Adrenal gland (tissue), 12 donors: ENCODE data around the gene ERC2. TPM values are rescaled to one million over a fixed set of nuclear protein-coding genes. Genes with fewer than 3 reads are reported as not detected.

ENCODE experiments used
- DNase-seq, 7 donors: peaks; one replicate each; pipeline ENCODE4 v3.0.0-alpha.2; 2019 to 2020
- H3K27ac ChIP-seq, 5 donors: fragments of 200-600 bp; sonication (generic) in 4 of 5; 1 replicate in 3 of 5; 2 replicates in 2 of 5; pipeline versions ENCODE4 v1.5.1 to v1.8.0; 2016 to 2020; ENCODE audit warnings: mild to moderate bottlenecking in 1 of 5
- H3K27me3 ChIP-seq: fragments of 200-600 bp; 2 replicates; pipeline ENCODE4 v1.8.0; 2021
- H3K36me3 ChIP-seq, 2 donors: fragments of 200-600 bp; replicated peaks in 1 of 2; 1 replicate in 1 of 2; 2 replicates in 1 of 2; pipeline versions ENCODE4 v1.5.1 to v1.8.0; 2018 to 2022
- H3K4me1 ChIP-seq, 2 donors: fragments of 200-600 bp; replicated peaks in 1 of 2; 1 replicate in 1 of 2; 2 replicates in 1 of 2; pipeline versions ENCODE4 v1.5.1 to v1.8.0; 2018 to 2021
- H3K4me3 ChIP-seq, 4 donors: fragments of 200-600 bp; sonication (generic) in 3 of 4; one replicate each; pipeline ENCODE4 v1.5.1; 2016 to 2018
- H3K9me3 ChIP-seq, 3 donors: fragments of 200-600 bp; sonication (generic) in 1 of 3; replicated peaks in 1 of 3; 1 replicate in 2 of 3; 2 replicates in 1 of 3; pipeline versions ENCODE4 v1.5.1 to v1.8.0; 2016 to 2021
- CTCF ChIP-seq, 6 experiments: fragments of 450-650 bp in 4 of 6; fragments of 200-600 bp in 2 of 6; sonication (generic) in 1 of 6; IDR thresholded peaks; 1 replicate in 5 of 6; 2 replicates in 1 of 6; pipeline versions ENCODE4 v1.5.1 to v1.8.0; 2016 to 2021; ENCODE audit warnings: antibody characterized with exemption in 6 of 6, mild to moderate bottlenecking in 2 of 6, moderate library complexity in 1 of 6
- POLR2A ChIP-seq, 2 donors: fragments of 450-650 bp; IDR thresholded peaks; one replicate each; pipeline ENCODE4 v1.6.1; 2017; ENCODE audit warnings: antibody characterized with exemption in 2 of 2, mild to moderate bottlenecking in 2 of 2, moderate library complexity in 1 of 2
- WGBS, 4 donors: extraction: QIAGEN DNeasy Blood & Tissue Kit in 2 of 4; methylation state at CpG; one replicate each; pipeline versions ENCODE4 v1.1.5 to v1.1.7; 2013 to 2017; 5-methylcytosine and 5-hydroxymethylcytosine counted together
- intact Hi-C, 2 donors: fragments of 100-400 bp; cut with DNase I; formaldehyde crosslinking; loops; one replicate each; pipeline versions ENCODE4 v1.14.1 to v1.15.0; 2022 to 2023
- polyA plus RNA-seq, 3 donors: library from polyadenylated mRNA; stranded (reverse); fragments of 200-250 nt in 2 of 3; fragments of 350-450 nt in 1 of 3; fragmentation: Illumina TruSeq in 1 of 3; extraction: RNeasy Lipid Tissue Mini Kit (QIAGEN cat#74804) in 1 of 3; gene quantifications; one replicate each; pipeline ENCODE4 v1.2.3, GENCODE V29; 2013 to 2014
- total RNA-seq, 9 donors: library from RNA; depleted of rRNA in 4 of 9; stranded (reverse); fragments of >200 nt in 4 of 9; fragments of 120-200 nt in 1 of 9; fragmentation: NEBNext Ultra II Directional in 1 of 9; extraction: Animal tissue kit (Norgen Biotek cat#: 25700) in 1 of 9; gene quantifications; one replicate each; pipeline versions ENCODE4 v1.1.0 to v1.2.4, GENCODE V29; 2013 to 2023
- donor health status: healthy with polysubstance abuse.
- donor health status: Bipolar disorder and iron deficiency.
- donor health status: DM: yes; HTN: yes; CAD: no.
- donor health status: DM: no; HTN: no; CAD: no.
- donor health status: DM: no; HTN: no; CAD: no.
- donor health status: DM: yes; HTN: yes; CAD: no.

Gene ERC2
- total and polyA plus RNA-seq, 12 donors, result 0.47 to 5.8 (median 1.5) TPM

- intact Hi-C loops, result no loop called here
- WGBS, 4 donors, result 90 to 95% (median 92%) methylated on average over 2 of the region's 2 CpGs
- Histone ChIP-seq H3K36me3 (no peaks in the 10 kb centered on the region), H3K27me3 (no peaks in the 10 kb centered on the region), H3K4me3 (no peak overlapping the region), H3K27ac (no peak overlapping the region), H3K9me3 (no peaks in the 10 kb centered on the region), H3K4me1 (peaks cover 4 to 13% of the 10 kb centered on the region in 2 donors)
- DNase-seq, result no peak
- TF ChIP-seq CTCF (IDR thresholded peaks at IDR 0.05), result no peak
- no peak for TF ChIP-seq POLR2A (IDR thresholded peaks at IDR 0.05)
These were observed 711.3 kb downstream of the ERC2 start for GRCh38 chr3:55756976-55757375.

GRCh38 chr3:55755516-55756205 is 712.6 kb downstream of the ERC2 start:
- no peak overlapping the region for H3K27ac ChIP-seq
- intact Hi-C loops, result no loop called here
- H3K27me3 ChIP-seq, result no peaks in the 10 kb centered on the region
- H3K4me1 ChIP-seq, result peaks cover 4 to 13% of the 10 kb centered on the region in 2 donors
- no peaks in the 10 kb centered on the region for H3K9me3 ChIP-seq
- H3K36me3 ChIP-seq, result no peaks in the 10 kb centered on the region
- no peak for TF ChIP-seq POLR2A (IDR thresholded peaks at IDR 0.05)
- TF ChIP-seq CTCF (IDR thresholded peaks at IDR 0.05), result no peak
- no peak overlapping the region for H3K4me3 ChIP-seq
- 70 to 78% (median 74%) methylated on average over 9 of the region's 9 CpGs for WGBS, 4 donors
- DNase-seq, result no peak

GRCh38 chr3:55752911-55753310 is 715.4 kb downstream of the ERC2 start:
- intact Hi-C loops, result no loop called here
- H3K9me3 ChIP-seq, result no peaks in the 10 kb centered on the region
- WGBS, 4 donors, result 82 to 88% (median 82%) methylated on average over 5 of the region's 5 CpGs
- H3K4me3 ChIP-seq, result no peak overlapping the region
- DNase-seq, result no peak
- no peaks in the 10 kb centered on the region for H3K4me1 ChIP-seq
- no peaks in the 10 kb centered on the region for H3K36me3 ChIP-seq
- TF ChIP-seq CTCF (IDR thresholded peaks at IDR 0.05), result no peak
- TF ChIP-seq POLR2A (IDR thresholded peaks at IDR 0.05), result no peak
- no peaks in the 10 kb centered on the region for H3K27me3 ChIP-seq
- H3K27ac ChIP-seq, result no peak overlapping the region

- TF ChIP-seq POLR2A (IDR thresholded peaks at IDR 0.05) (no peak), CTCF (IDR thresholded peaks at IDR 0.05) (no peak)
- Histone ChIP-seq H3K27ac (no peak overlapping the region), H3K36me3 (no peaks in the 10 kb centered on the region), H3K27me3 (no peaks in the 10 kb centered on the region), H3K4me1 (no peaks in the 10 kb centered on the region), H3K4me3 (no peak overlapping the region), H3K9me3 (no peaks in the 10 kb centered on the region)
- DNase-seq, result no peak
- intact Hi-C loops, result no loop called here
- WGBS, 4 donors, result 74 to 85% (median 75%) methylated on average over 1 of the region's 1 CpG
These were observed 716.5 kb downstream of the ERC2 start for GRCh38 chr3:55751730-55752129.
